ENCODE data around the gene SDR39U1. TPM values are rescaled to one million over a fixed set of nuclear protein-coding genes. Genes with fewer than 3 reads are reported as not detected.

Gene SDR39U1
- total and polyA plus RNA-seq, 5 donors from 2014 or later: 46.1 to 79.9 (median 60.5) TPM

- no peak overlapping the region for H3K27ac Mint-ChIP-seq
- H3K9me3 Mint-ChIP-seq: peaks cover 0 to 2% (median 0%) of the 10 kb centered on the region in 7 donors
- H3K27me3 Mint-ChIP-seq: peaks cover 38% of the 10 kb centered on the region
- no peaks in the 10 kb centered on the region for H3K36me3 Mint-ChIP-seq
- ATAC-seq (ENCODE audit: low read depth in 2 of 2) (no peak), DNase-seq (no peak)
- H3K9me3 ChIP-seq (ENCODE audit: control insufficient read depth in 2 of 2, low read length in 2 of 2): no peaks in the 10 kb centered on the region
- H3K4me1 Mint-ChIP-seq: no peaks in the 10 kb centered on the region
- no peak overlapping the region for H3K27ac ChIP-seq (ENCODE audit: insufficient read depth, low read length, poor library complexity, severe bottlenecking)
- H3K36me3 ChIP-seq (ENCODE audit: control insufficient read depth, insufficient read depth, low read length): no peaks in the 10 kb centered on the region
- no peak overlapping the region for H3K4me3 ChIP-seq (ENCODE audit: low read depth, low read length)
- no peaks in the 10 kb centered on the region for H3K4me1 ChIP-seq (ENCODE audit: control insufficient read depth, insufficient read depth, low read length, poor library complexity, severe bottlenecking)
- H3K27me3 ChIP-seq (ENCODE audit: control insufficient read depth, insufficient read depth, low read length): peaks cover 2% of the 10 kb centered on the region
- no peak overlapping the region for H3K4me3 Mint-ChIP-seq
Observed at GRCh38 chr14:24416254-24416931, 26.2 kb downstream of the SDR39U1 start.

DNA sequence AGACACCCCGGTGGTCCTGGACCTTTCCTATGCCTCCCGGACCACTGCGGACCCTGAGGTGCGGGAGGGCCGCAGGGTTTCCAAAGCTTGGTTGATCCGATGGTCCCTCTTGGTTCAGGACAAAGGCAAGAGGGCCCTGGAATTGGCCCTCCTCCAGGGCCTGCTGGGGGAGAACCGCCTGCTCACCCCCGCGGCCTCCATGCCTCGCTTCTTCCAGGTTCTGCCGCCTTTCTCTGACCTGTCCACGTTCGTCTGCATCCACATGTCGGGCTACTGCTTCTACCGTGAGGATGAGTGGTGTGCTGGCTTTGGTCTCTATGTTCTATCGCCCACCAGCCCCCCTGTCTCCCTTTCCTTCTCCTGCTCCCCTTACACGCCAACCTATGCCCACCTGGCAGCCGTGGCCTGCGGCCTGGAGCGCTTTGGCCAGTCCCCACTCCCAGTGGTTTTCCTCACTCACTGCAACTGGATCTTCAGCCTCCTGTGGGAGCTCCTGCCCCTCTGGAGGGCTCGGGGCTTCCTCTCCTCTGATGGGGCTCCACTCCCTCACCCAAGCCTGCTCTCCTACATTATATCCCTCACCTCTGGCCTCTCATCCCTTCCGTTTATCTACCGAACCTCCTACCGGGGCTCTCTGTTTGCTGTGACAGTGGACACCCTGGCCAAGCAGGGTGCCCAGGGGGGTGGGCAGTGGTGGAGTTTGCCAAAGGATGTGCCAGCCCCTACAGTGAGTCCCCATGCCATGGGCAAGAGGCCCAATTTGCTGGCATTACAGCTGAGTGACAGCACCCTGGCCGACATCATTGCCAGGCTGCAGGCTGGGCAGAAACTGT is 26.9 kb downstream of the SDR39U1 start:
- no peak overlapping the region for H3K27ac ChIP-seq (ENCODE audit: insufficient read depth, low read length, poor library complexity, severe bottlenecking)
- Mint-ChIP-seq H3K9me3 (peaks cover 0 to 2% (median 0%) of the 10 kb centered on the region in 7 donors), H3K27me3 (peaks cover 34% of the 10 kb centered on the region), H3K4me1 (no peaks in the 10 kb centered on the region), H3K36me3 (no peaks in the 10 kb centered on the region), H3K27ac (no peak overlapping the region), H3K4me3 (no peak overlapping the region)
- ATAC-seq (ENCODE audit: low read depth in 2 of 2) (no peak), DNase-seq (no peak)
- no peaks in the 10 kb centered on the region for H3K36me3 ChIP-seq (ENCODE audit: control insufficient read depth, insufficient read depth, low read length)
- peaks cover 2% of the 10 kb centered on the region for H3K27me3 ChIP-seq (ENCODE audit: control insufficient read depth, insufficient read depth, low read length)
- H3K4me1 ChIP-seq (ENCODE audit: control insufficient read depth, insufficient read depth, low read length, poor library complexity, severe bottlenecking): no peaks in the 10 kb centered on the region
- no peaks in the 10 kb centered on the region for H3K9me3 ChIP-seq (ENCODE audit: control insufficient read depth in 2 of 2, low read length in 2 of 2)
- H3K4me3 ChIP-seq (ENCODE audit: low read depth, low read length): no peak overlapping the region

DNA sequence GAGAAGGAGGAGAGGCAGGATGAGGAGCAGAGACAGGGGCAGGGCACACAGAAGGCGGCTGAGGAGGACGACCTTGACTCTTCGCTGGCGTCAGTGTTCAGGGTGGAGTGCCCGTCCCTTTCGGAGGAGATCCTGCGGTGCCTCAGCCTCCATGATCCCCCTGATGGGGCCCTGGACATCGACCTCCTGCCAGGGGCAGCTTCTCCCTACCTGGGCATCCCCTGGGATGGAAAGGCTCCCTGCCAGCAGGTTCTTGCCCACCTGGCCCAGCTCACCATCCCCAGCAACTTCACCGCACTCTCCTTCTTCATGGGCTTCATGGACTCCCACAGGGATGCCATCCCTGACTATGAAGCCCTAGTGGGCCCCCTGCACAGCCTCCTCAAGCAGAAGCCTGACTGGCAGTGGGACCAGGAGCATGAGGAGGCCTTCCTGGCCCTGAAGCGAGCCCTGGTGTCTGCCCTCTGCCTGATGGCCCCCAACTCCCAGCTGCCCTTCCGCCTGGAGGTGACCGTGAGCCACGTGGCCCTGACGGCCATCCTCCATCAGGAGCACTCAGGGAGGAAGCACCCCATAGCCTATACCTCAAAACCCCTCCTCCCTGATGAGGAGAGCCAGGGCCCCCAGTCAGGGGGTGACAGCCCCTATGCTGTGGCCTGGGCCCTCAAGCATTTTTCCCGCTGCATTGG is 27.7 kb downstream of the SDR39U1 start:
- Histone ChIP-seq H3K36me3 (ENCODE audit: control insufficient read depth, insufficient read depth, low read length) (no peaks in the 10 kb centered on the region), H3K27ac (ENCODE audit: insufficient read depth, low read length, poor library complexity, severe bottlenecking) (no peak overlapping the region), H3K9me3 (ENCODE audit: control insufficient read depth in 2 of 2, low read length in 2 of 2) (no peaks in the 10 kb centered on the region), H3K4me1 (ENCODE audit: control insufficient read depth, insufficient read depth, low read length, poor library complexity, severe bottlenecking) (no peaks in the 10 kb centered on the region), H3K4me3 (ENCODE audit: low read depth, low read length) (no peak overlapping the region), H3K27me3 (ENCODE audit: control insufficient read depth, insufficient read depth, low read length) (peaks cover 2% of the 10 kb centered on the region)
- H3K36me3 Mint-ChIP-seq: no peaks in the 10 kb centered on the region
- no peak overlapping the region for H3K4me3 Mint-ChIP-seq
- H3K27me3 Mint-ChIP-seq: peaks cover 34% of the 10 kb centered on the region
- ATAC-seq (ENCODE audit: low read depth in 2 of 2) (no peak), DNase-seq (no peak)
- H3K9me3 Mint-ChIP-seq: peaks cover 0 to 2% (median 0%) of the 10 kb centered on the region in 7 donors
- H3K4me1 Mint-ChIP-seq: no peaks in the 10 kb centered on the region
- H3K27ac Mint-ChIP-seq: no peak overlapping the region

GRCh38 chr14:24414077-24414476 is 28.5 kb downstream of the SDR39U1 start:
- Histone ChIP-seq H3K36me3 (ENCODE audit: control insufficient read depth, insufficient read depth, low read length) (no peaks in the 10 kb centered on the region), H3K4me1 (ENCODE audit: control insufficient read depth, insufficient read depth, low read length, poor library complexity, severe bottlenecking) (no peaks in the 10 kb centered on the region), H3K27me3 (ENCODE audit: control insufficient read depth, insufficient read depth, low read length) (peaks cover under 1% of the 10 kb centered on the region), H3K9me3 (ENCODE audit: control insufficient read depth in 2 of 2, low read length in 2 of 2) (no peaks in the 10 kb centered on the region), H3K27ac (ENCODE audit: insufficient read depth, low read length, poor library complexity, severe bottlenecking) (no peak overlapping the region), H3K4me3 (ENCODE audit: low read depth, low read length) (no peak overlapping the region)
- no peak overlapping the region for H3K4me3 Mint-ChIP-seq
- ATAC-seq (ENCODE audit: low read depth in 2 of 2) (no peak), DNase-seq (no peak)
- H3K27ac Mint-ChIP-seq: peak overlapping the region in 1 of 3 donors; percentile 7
- H3K36me3 Mint-ChIP-seq: no peaks in the 10 kb centered on the region
- peaks cover 0 to 2% (median 0%) of the 10 kb centered on the region in 7 donors for H3K9me3 Mint-ChIP-seq
- peaks cover 29% of the 10 kb centered on the region for H3K27me3 Mint-ChIP-seq
- no peaks in the 10 kb centered on the region for H3K4me1 Mint-ChIP-seq

- H3K36me3 ChIP-seq (ENCODE audit: control insufficient read depth, insufficient read depth, low read length): no peaks in the 10 kb centered on the region
- no peaks in the 10 kb centered on the region for H3K36me3 Mint-ChIP-seq
- ATAC-seq (ENCODE audit: low read depth in 2 of 2) (peak; percentile 38 to 45), DNase-seq (peak in 1 of 3 donors; percentile 62)
- H3K9me3 Mint-ChIP-seq: peaks cover 0 to 2% (median 0%) of the 10 kb centered on the region in 7 donors
- H3K27ac ChIP-seq (ENCODE audit: insufficient read depth, low read length, poor library complexity, severe bottlenecking): no peak overlapping the region
- H3K4me3 ChIP-seq (ENCODE audit: low read depth, low read length): no peak overlapping the region
- H3K9me3 ChIP-seq (ENCODE audit: control insufficient read depth in 2 of 2, low read length in 2 of 2): no peaks in the 10 kb centered on the region
- no peaks in the 10 kb centered on the region for H3K4me1 Mint-ChIP-seq
- no peaks in the 10 kb centered on the region for H3K4me1 ChIP-seq (ENCODE audit: control insufficient read depth, insufficient read depth, low read length, poor library complexity, severe bottlenecking)
- no peak overlapping the region for H3K27ac Mint-ChIP-seq
- no peaks in the 10 kb centered on the region for H3K27me3 ChIP-seq (ENCODE audit: control insufficient read depth, insufficient read depth, low read length)
- no peak overlapping the region for H3K4me3 Mint-ChIP-seq
- peaks cover 19% of the 10 kb centered on the region for H3K27me3 Mint-ChIP-seq
Observed at GRCh38 chr14:24411443-24412389, 30.9 kb downstream of the SDR39U1 start.

GRCh38 chr14:24409956-24410355 is 32.6 kb downstream of the SDR39U1 start:
- no peak for DNase-seq

GRCh38 chr14:24409192-24409591 is 33.4 kb downstream of the SDR39U1 start:
- H3K36me3 Mint-ChIP-seq: no peaks in the 10 kb centered on the region
- Histone ChIP-seq H3K9me3 (ENCODE audit: control insufficient read depth in 2 of 2, low read length in 2 of 2) (no peaks in the 10 kb centered on the region), H3K36me3 (ENCODE audit: control insufficient read depth, insufficient read depth, low read length) (no peaks in the 10 kb centered on the region), H3K4me3 (ENCODE audit: low read depth, low read length) (no peak overlapping the region), H3K27me3 (ENCODE audit: control insufficient read depth, insufficient read depth, low read length) (peaks cover 4% of the 10 kb centered on the region), H3K4me1 (ENCODE audit: control insufficient read depth, insufficient read depth, low read length, poor library complexity, severe bottlenecking) (no peaks in the 10 kb centered on the region), H3K27ac (ENCODE audit: insufficient read depth, low read length, poor library complexity, severe bottlenecking) (no peak overlapping the region)
- DNase-seq: no peak
- peaks cover 19% of the 10 kb centered on the region for H3K27me3 Mint-ChIP-seq
- H3K4me1 Mint-ChIP-seq: peaks cover 0 to 2% (median 0%) of the 10 kb centered on the region in 4 donors
- H3K27ac Mint-ChIP-seq: no peak overlapping the region
- no peak for ATAC-seq (ENCODE audit: low read depth in 2 of 2)
- H3K4me3 Mint-ChIP-seq: no peak overlapping the region
- H3K9me3 Mint-ChIP-seq: peaks cover 0 to 2% (median 0%) of the 10 kb centered on the region in 7 donors

More at GRCh38 chr14:24409956-24410355, 32.6 kb downstream of the SDR39U1 start:
- H3K4me3 ChIP-seq (ENCODE audit: low read depth, low read length): no peak overlapping the region
- no peaks in the 10 kb centered on the region for H3K36me3 Mint-ChIP-seq
- no peaks in the 10 kb centered on the region for H3K4me1 ChIP-seq (ENCODE audit: control insufficient read depth, insufficient read depth, low read length, poor library complexity, severe bottlenecking)
- no peak overlapping the region for H3K27ac ChIP-seq (ENCODE audit: insufficient read depth, low read length, poor library complexity, severe bottlenecking)
- no peaks in the 10 kb centered on the region for H3K9me3 Mint-ChIP-seq
- peaks cover 17% of the 10 kb centered on the region for H3K27me3 Mint-ChIP-seq
- no peak overlapping the region for H3K4me3 Mint-ChIP-seq
- no peaks in the 10 kb centered on the region for H3K36me3 ChIP-seq (ENCODE audit: control insufficient read depth, insufficient read depth, low read length)
- no peaks in the 10 kb centered on the region for H3K9me3 ChIP-seq (ENCODE audit: control insufficient read depth in 2 of 2, low read length in 2 of 2)
- no peak for ATAC-seq (ENCODE audit: low read depth in 2 of 2)
- H3K4me1 Mint-ChIP-seq: peaks cover 0 to 2% (median 0%) of the 10 kb centered on the region in 4 donors
- H3K27ac Mint-ChIP-seq: no peak overlapping the region
- peaks cover 4% of the 10 kb centered on the region for H3K27me3 ChIP-seq (ENCODE audit: control insufficient read depth, insufficient read depth, low read length)
